ENCODE measurements around the gene SLC6A16.

GRCh38 chr19:49362048-49362928, 37.3 kb upstream of the SLC6A16 start, which contains the start of gene TEAD2:
- no peak for TF ChIP-seq CTCF (IDR thresholded peaks at IDR 0.05)
- peak in 1 of 4 donors; percentile 37 for TF ChIP-seq POLR2A (IDR thresholded peaks at IDR 0.05)
